GM12878 (cell line): ENCODE results near the gene KLHDC10. TPM values are rescaled to one million over a fixed set of nuclear protein-coding genes. Genes with fewer than 3 reads are reported as not detected.

ENCODE experiments used
- ATAC-seq: fragments of 200-7000 bp; cut with Tn5 transposase; 3 replicates; pipeline ENCODE4 v1.9.1; 2020; ENCODE audit warnings: mild to moderate bottlenecking, moderate library complexity
- BruUV-seq: library from RNA; stranded (reverse); fragments of 400-500 nt; replicated peaks from 2 replicates; lab custom pipeline; 2021; lab: Mats Ljungman, UMichigan
- CTCF ChIA-PET: fragments of 300-600 bp; sonication (Branson Sonifier 250); formaldehyde crosslinking; extraction: SDS; loops from one replicate; lab custom pipeline; 2021; ENCODE audit warnings: inconsistent platforms; lab: Yijun Ruan, JAX
- POLR2A ChIA-PET: fragments of 350-600 bp; formaldehyde crosslinking; extraction: SDS; loops from one replicate; lab custom pipeline; 2021; ENCODE audit warnings: inconsistent platforms; lab: Charles Lee
- RAD21 ChIA-PET: fragments of 300-600 bp; sonication (Branson Sonifier 250); formaldehyde crosslinking; loops from one replicate; lab custom pipeline; 2023; ENCODE audit warnings: antibody characterized with exemption; ENCODE audit not compliant: unreplicated experiment; lab: Charles Lee
- SMC1A ChIA-PET: fragments of 300-600 bp; sonication (Branson Sonifier 250); formaldehyde crosslinking; loops from one replicate; lab custom pipeline; 2023; ENCODE audit not compliant: unreplicated experiment, uncharacterized antibody; lab: Charles Lee
- DNase-seq: peaks from one replicate; pipeline ENCODE4 v3.0.0-alpha.2; 2011; ENCODE audit warnings: low read depth, low spot score
- FAIRE-seq: peaks from 3 replicates; lab custom pipeline; 2011; peaks lifted over from hg19 to GRCh38; lab: Jason Lieb, UNC
- H2AFZ ChIP-seq: 2 replicates; pipeline ENCODE4 v1.6.0; 2011; ENCODE audit warnings: low read depth, low read length, control low read depth; ENCODE audit not compliant: control insufficient read depth
- H3K27ac ChIP-seq: 2 replicates; pipeline ENCODE4 v1.5.1; 2011; ENCODE audit warnings: control low read depth; ENCODE audit not compliant: control insufficient read depth, insufficient read depth
- H3K27me3 ChIP-seq, 2 experiments: replicated peaks in 1 of 2; 2 replicates each; pipeline versions ENCODE4 v1.6.0 to v1.6.1; 2011; ENCODE audit warnings: low read length in 1 of 2; ENCODE audit not compliant: control insufficient read depth in 2 of 2, insufficient read depth in 2 of 2
- H3K36me3 ChIP-seq, 2 experiments: 2 replicates each; pipeline ENCODE4 v1.5.1; 2011; ENCODE audit warnings: low read length in 1 of 2; ENCODE audit not compliant: control insufficient read depth in 2 of 2, insufficient read depth in 2 of 2
- H3K4me1 ChIP-seq: 2 replicates; pipeline ENCODE4 v1.6.1; 2011; ENCODE audit warnings: mild to moderate bottlenecking, low read length, moderate library complexity, mixed read lengths; ENCODE audit not compliant: control insufficient read depth, insufficient read depth
- H3K4me2 ChIP-seq: 2 replicates; pipeline ENCODE4 v1.6.0; 2011; ENCODE audit warnings: control low read depth; ENCODE audit not compliant: control insufficient read depth, insufficient read depth
- H3K4me3 ChIP-seq: fragments of 200-600 bp; sonication (generic); 2 replicates; pipeline ENCODE4 v1.5.1; 2016
- H3K79me2 ChIP-seq: 2 replicates; pipeline ENCODE4 v1.6.0; 2011; ENCODE audit warnings: low read length; ENCODE audit not compliant: control insufficient read depth, insufficient read depth
- H3K9ac ChIP-seq: 2 replicates; pipeline ENCODE4 v1.8.0; 2011; ENCODE audit warnings: low read length, control low read depth, mixed read lengths; ENCODE audit not compliant: control insufficient read depth, insufficient read depth
- H3K9me3 ChIP-seq: replicated peaks from 3 replicates; pipeline ENCODE4 v1.5.1; 2011; ENCODE audit warnings: mild to moderate bottlenecking, low read length; ENCODE audit not compliant: control insufficient read depth, insufficient read depth
- H4K20me1 ChIP-seq: 2 replicates; pipeline ENCODE4 v1.6.0; 2011; ENCODE audit not compliant: control insufficient read depth, insufficient read depth
- BCL11A ChIP-seq: IDR thresholded peaks from 2 replicates; pipeline ENCODE4 v1.6.1; 2011; ENCODE audit warnings: low read depth, low read length
- CBX5 ChIP-seq: sonication (generic); IDR thresholded peaks from 2 replicates; pipeline ENCODE4 v1.6.1; 2016; ENCODE audit warnings: low read depth, moderate library complexity, mild to moderate bottlenecking, inconsistent platforms
- FOXM1 ChIP-seq: IDR thresholded peaks from 2 replicates; pipeline ENCODE4 v1.6.1; 2012; ENCODE audit warnings: low read depth, mild to moderate bottlenecking, inconsistent platforms, low read length, moderate library complexity
- GABPA ChIP-seq: IDR thresholded peaks from 2 replicates; pipeline ENCODE4 v1.6.1; 2014; ENCODE audit warnings: antibody characterized with exemption, low read depth, mild to moderate bottlenecking, inconsistent platforms
- IKZF1 ChIP-seq: fragments of 450-650 bp; conservative IDR thresholded peaks from 2 replicates; pipeline ENCODE4 v1.6.1; 2017; ENCODE audit warnings: antibody characterized with exemption, mild to moderate bottlenecking
- IRF4 ChIP-seq: IDR thresholded peaks from 2 replicates; pipeline ENCODE4 v1.6.1; 2011; ENCODE audit warnings: low read depth, low read length
- MTA3 ChIP-seq: IDR thresholded peaks from 2 replicates; pipeline ENCODE4 v1.6.1; 2012; ENCODE audit warnings: low read length, inconsistent platforms, borderline replicate concordance
- NFIC ChIP-seq: IDR thresholded peaks from 2 replicates; pipeline ENCODE4 v1.6.1; 2012; ENCODE audit warnings: low read depth, mild to moderate bottlenecking, inconsistent platforms, low read length, moderate library complexity
- RCOR1 ChIP-seq: conservative IDR thresholded peaks from 2 replicates; pipeline ENCODE4 v1.6.1; 2012; ENCODE audit warnings: low read depth, low read length, improper control_type of control experiment
- REST ChIP-seq: IDR thresholded peaks from 2 replicates; pipeline ENCODE4 v1.6.1; 2012; ENCODE audit warnings: mild to moderate bottlenecking, low read depth, low read length
- ZNF384 ChIP-seq: IDR thresholded peaks from 2 replicates; pipeline ENCODE4 v1.6.1; 2012; ENCODE audit warnings: low read depth, mild to moderate bottlenecking, low read length, improper control_type of control experiment, borderline replicate concordance
- WGBS: methylation state at CpG from one replicate; pipeline ENCODE4 v1.1.6; 2016; ENCODE audit warnings: low lambda C conversion rate; ENCODE audit not compliant: insufficient replicate concordance, insufficient coverage; ENCODE audit errors: missing lambda C conversion rate; 5-methylcytosine and 5-hydroxymethylcytosine counted together
- in situ Hi-C: fragments of 300-500 bp; cut with MboI; formaldehyde crosslinking; loops from 9 replicates; pipeline ENCODE4 v1.14.3; 2018; ENCODE audit warnings: mixed read lengths
- intact Hi-C: fragments of 100-400 bp; cut with micrococcal nuclease; formaldehyde crosslinking; loops from one replicate; pipeline ENCODE4 v1.14.2; 2022; ENCODE audit not compliant: unreplicated experiment
- polyA plus RNA-seq, 11 experiments: library from polyadenylated mRNA; depleted of rRNA in 4 of 11; unstranded in 6 of 11; stranded (reverse) in 5 of 11; fragments of >200 nt; fragmentation: Nextera tagmentation in 4 of 11; fragmentation: Illumina TruSeq in 1 of 11; extraction: Ambion mirVana in 4 of 11; extraction: Trizol in 1 of 11; gene quantifications; 1 replicate in 1 of 11; 2 replicates in 10 of 11; pipeline versions ENCODE4 v1.2.1 to v1.2.3, GENCODE V29; 2011 to 2016; ENCODE audit warnings: inconsistent platforms in 2 of 11, missing spikeins in 2 of 11, low read depth in 1 of 11
- total RNA-seq, 4 experiments: library from RNA; depleted of rRNA in 3 of 4; stranded (reverse); fragments of >200 nt in 3 of 4; fragmentation: Illumina TruSeq in 1 of 4; extraction: Trizol in 1 of 4; gene quantifications; 2 replicates each; pipeline versions ENCODE4 v1.2.1 to v1.2.3, GENCODE V29; 2013 to 2021
- TF ChIP-seq, protein P1 (sequence below): IDR thresholded peaks from 2 replicates; pipeline ENCODE4 v1.6.1; 2012; ENCODE audit warnings: low read length, inconsistent platforms

Gene KLHDC10
- total and polyA plus RNA-seq, 10 of the 15 experiments (the other 5 are each of a cell fraction or from before 2014, with no cell fraction given) = 2.9 to 20.6 (median 9.4) TPM

GRCh38 chr7:130137207-130137606 is 66.9 kb downstream of the KLHDC10 start:
- H3K4me1 ChIP-seq = peaks cover 16% of the 10 kb centered on the region
- no peak overlapping the region for H3K4me3 ChIP-seq
- H3K27ac ChIP-seq = no peak overlapping the region
- BruUV-seq = no TSS peak
- in situ Hi-C loops = no loop called here
- no peak overlapping the region for H2AFZ ChIP-seq
- CTCF ChIA-PET = no interaction called here
- no peaks in the 10 kb centered on the region for H3K79me2 ChIP-seq
- H4K20me1 ChIP-seq = no peaks in the 10 kb centered on the region
- no peaks in the 10 kb centered on the region for H3K27me3 ChIP-seq
- no peak for ATAC-seq
- no peaks in the 10 kb centered on the region for H3K9me3 ChIP-seq
- TF ChIP-seq NFIC (no peak), IKZF1 (no peak)
- TF ChIP-seq, all 136 proteins: peak for 0
- Histone ChIP-seq H3K36me3 (peaks cover 0 to 5% of the 10 kb centered on the region in 2 experiments; a peak in 2 of 4 replicates), H3K4me2 (no peak overlapping the region), H3K9ac (no peak overlapping the region)
- ChIA-PET POLR2A (no interaction called here), SMC1A (interaction anchor here (1.5 kb wide), 1 partner anchor 61 kb away, joined by 3 read pairs; no protein-coding TSS in a partner anchor), RAD21 (no interaction called here)
- FAIRE-seq (no peak), DNase-seq (no peak)
- intact Hi-C loops = no loop called here
- 98% methylated on average over 4 of the region's 4 CpGs for WGBS

GRCh38 chr7:130139193-130139960 is 69.0 kb downstream of the KLHDC10 start:
- in situ Hi-C loops (no loop called here), intact Hi-C loops (no loop called here)
- WGBS = 100% methylated on average over 2 of the region's 2 CpGs
- no TSS peak for BruUV-seq
- FAIRE-seq (no peak), DNase-seq (no peak), ATAC-seq (no peak)
- ChIA-PET CTCF (interaction anchor here (0.6 to 1.0 kb wide), 3 partner anchors 9 to 619 kb away, joined by 3 to 4 read pairs (median 4); no protein-coding TSS in a partner anchor), SMC1A (interaction anchor here (0.8 kb wide), 1 partner anchor 25 kb away, joined by 4 read pairs; no protein-coding TSS in a partner anchor), RAD21 (no interaction called here), POLR2A (no interaction called here)
- H3K4me3 ChIP-seq = no peak overlapping the region
- H3K4me2 ChIP-seq = no peak overlapping the region
- peaks cover 24% of the 10 kb centered on the region for H3K4me1 ChIP-seq
- H3K36me3 ChIP-seq = peaks cover 0 to 5% of the 10 kb centered on the region in 2 experiments; a peak in 2 of 4 replicates
- no peaks in the 10 kb centered on the region for H3K79me2 ChIP-seq
- no peak overlapping the region for H3K27ac ChIP-seq
- H4K20me1 ChIP-seq = no peaks in the 10 kb centered on the region
- no peaks in the 10 kb centered on the region for H3K9me3 ChIP-seq
- no peak overlapping the region for H2AFZ ChIP-seq
- no peaks in the 10 kb centered on the region for H3K27me3 ChIP-seq
- H3K9ac ChIP-seq = no peak overlapping the region
- TF ChIP-seq FOXM1 = no peak
- no peak for TF ChIP-seq MTA3
- TF ChIP-seq, protein P1, sequence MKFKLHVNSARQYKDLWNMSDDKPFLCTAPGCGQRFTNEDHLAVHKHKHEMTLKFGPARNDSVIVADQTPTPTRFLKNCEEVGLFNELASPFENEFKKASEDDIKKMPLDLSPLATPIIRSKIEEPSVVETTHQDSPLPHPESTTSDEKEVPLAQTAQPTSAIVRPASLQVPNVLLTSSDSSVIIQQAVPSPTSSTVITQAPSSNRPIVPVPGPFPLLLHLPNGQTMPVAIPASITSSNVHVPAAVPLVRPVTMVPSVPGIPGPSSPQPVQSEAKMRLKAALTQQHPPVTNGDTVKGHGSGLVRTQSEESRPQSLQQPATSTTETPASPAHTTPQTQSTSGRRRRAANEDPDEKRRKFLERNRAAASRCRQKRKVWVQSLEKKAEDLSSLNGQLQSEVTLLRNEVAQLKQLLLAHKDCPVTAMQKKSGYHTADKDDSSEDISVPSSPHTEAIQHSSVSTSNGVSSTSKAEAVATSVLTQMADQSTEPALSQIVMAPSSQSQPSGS = no peak
- no peak for TF ChIP-seq BCL11A
- no peak for TF ChIP-seq RCOR1
- no peak for TF ChIP-seq ZNF384
- TF ChIP-seq GABPA = no peak
- no peak for TF ChIP-seq CBX5
- no peak for TF ChIP-seq IRF4
- no peak for TF ChIP-seq REST
